NCI-H1417 (cell line): ENCODE results near the gene IL19.

Experiments
- DNase-seq, 3 experiments: peaks; one replicate each; lab custom pipeline; 2025; lab: John Stamatoyannopoulos, UW

The IL19 gene

DNA sequence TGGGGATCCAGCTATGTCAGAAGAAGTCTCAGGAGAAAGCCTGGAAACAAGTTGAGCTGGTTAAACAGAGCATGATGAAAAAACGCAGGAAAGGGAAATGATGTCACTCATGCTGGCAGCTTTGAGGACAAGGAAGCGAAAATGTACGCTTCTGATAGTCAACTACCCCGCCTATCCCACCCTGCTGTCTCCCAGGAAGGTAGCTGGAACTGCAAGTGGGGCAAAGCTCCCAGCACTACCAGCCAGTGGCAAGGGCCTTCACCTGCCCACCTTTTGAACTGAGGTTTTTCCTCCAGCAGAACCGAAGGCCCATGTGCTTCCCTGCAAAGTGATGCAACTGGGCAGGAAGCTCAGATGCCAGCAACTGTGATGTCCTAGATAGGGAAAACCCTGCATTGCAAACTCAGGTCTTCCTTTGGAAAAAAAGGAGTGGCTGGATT is 88.5 kb downstream of the IL19 start:
- DNase-seq = no peak

DNA sequence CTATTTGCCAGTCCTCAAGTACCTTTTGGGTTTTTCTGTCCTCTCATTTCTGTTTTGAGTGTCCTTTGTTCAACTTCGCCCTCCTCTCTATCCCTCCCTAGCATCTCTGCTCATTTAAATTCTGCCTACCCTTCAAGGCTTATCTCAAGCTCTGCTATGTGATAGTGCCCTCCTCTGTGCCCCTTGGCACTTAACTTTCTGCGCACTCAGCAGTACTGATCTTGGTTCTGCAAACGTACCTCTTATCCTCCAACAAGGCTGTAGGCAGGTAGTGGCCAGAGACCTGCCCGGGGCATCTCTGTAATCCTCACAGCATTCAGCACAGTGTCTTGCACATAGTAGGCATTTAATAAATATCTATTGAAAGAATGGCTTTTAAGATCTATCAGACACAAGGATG is 89.6 kb downstream of the IL19 start:
- no peak for DNase-seq

DNA sequence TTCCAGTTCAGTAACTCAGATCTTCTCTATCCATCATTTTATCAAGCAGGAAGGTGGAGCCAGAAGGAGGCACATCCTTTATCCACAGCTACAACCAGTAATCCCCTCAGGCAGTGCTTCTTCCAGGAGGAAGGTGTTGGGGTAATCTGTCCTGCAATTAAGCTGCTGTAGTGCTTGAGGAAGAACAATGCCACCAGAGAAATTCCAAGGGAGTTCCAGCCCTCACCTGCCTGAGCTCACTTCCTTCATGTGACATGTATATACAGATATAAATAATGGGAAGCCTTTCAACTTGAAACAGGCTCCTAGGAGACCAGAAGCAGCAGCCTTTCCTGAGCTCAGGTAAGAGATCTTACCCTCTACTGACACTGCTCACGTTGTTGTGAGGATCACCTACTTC is 92.7 kb downstream of the IL19 start:
- DNase-seq = peak; percentile 21 to 71 (median 33)

DNA sequence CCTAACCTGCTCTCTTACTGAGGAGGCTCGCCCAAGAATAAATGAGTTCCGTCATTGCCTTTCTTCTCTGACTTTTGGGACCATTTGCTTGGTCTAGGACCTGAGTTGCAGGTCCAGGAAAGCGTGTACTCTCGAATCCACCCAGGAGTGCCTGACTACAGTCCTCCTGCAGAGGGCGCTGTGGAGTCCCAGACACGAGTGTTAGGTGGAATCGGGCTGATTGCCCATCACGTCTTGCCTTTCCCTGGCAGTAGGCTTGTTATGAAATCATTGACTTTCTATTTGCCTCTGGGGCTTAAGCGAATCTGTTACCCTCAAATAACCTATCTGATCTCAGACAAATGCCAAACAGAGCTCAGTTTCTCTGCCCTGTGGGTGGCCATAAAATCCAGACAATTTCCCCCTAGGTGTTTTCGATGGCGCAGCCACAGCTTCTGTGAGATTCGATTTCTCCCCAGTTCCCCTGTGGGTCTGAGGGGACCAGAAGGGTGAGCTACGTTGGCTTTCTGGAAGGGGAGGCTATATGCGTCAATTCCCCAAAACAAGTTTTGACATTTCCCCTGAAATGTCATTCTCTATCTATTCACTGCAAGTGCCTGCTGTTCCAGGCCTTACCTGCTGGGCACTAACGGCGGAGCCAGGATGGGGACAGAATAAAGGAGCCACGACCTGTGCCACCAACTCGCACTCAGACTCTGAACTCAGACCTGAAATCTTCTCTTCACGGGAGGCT is 94.5 kb downstream of the IL19 start, which contains the start of gene IL20:
IL20 (plus strand) TSS at position 685 of the 733 bp plus-strand sequence. CDS start 230 bp downstream, outside the sequence.
- peak in 2 of 3 experiments; percentile 56 to 87 for DNase-seq

DNA sequence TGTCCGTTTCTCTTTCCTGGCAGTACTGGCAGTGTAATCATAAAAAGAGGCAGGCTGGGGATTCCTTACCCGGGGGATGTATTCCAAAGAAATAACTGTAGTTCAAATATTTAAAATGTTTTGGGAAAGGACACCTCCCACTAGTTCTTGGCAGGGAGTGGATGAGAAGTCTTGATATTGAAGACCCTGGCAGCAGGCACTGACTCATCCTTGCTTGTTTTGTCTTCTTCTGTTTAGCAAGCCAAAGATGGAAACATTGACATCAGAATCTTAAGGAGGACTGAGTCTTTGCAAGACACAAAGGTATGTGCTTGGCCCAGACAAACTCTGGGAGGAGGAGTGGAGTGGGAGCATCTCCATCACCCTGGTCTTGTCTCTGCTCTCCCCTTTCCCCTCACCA is 95.5 kb downstream of the IL19 start:
- no peak for DNase-seq

DNA sequence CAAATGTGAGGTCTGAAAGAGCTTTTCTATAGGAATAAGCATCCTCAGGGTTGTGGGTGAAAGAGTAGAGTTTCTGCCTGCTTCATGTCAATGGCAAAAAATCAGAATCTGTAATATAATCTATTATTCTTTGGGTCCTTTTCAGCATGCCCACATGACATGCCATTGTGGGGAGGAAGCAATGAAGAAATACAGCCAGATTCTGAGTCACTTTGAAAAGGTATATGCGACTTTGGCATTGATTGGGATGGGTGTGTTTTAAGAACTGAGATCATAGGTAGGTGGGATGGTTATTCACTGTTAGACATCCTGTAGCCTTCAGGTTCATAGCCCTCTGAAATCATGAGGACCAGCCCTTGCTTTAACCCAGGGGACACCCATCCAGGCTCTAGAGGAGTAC is 96.7 kb downstream of the IL19 start:
- no peak for DNase-seq

DNA sequence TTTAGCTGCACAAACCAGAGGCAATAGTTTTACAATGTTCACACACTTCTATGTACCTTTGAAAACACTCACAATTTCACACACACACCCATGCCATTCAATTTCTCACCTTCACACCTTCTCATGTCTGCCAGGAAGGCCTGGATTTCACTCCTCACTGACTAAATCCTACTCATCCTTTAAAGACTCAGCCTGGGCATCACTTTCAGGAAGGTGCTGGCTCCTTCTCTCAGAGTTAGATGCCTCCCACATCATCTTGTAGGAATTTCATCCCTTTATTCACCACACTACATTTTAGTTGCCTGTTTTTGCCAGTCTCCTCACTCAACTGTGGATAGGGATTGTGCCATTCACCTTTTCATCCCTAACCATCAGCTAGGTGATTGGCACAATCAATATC is 97.1 kb downstream of the IL19 start:
- DNase-seq = no peak

DNA sequence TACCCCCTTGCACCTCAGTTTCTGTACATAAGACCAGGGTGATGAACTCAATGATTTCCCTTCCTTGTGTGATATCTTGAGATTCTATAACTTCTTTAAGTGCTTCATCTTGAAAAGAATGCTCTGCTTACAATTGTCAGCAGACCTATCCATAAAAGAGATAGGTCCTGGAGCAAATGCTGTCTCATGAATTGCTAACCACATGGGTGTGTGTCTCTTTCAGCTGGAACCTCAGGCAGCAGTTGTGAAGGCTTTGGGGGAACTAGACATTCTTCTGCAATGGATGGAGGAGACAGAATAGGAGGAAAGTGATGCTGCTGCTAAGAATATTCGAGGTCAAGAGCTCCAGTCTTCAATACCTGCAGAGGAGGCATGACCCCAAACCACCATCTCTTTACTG is 97.7 kb downstream of the IL19 start:
- DNase-seq = no peak

DNA sequence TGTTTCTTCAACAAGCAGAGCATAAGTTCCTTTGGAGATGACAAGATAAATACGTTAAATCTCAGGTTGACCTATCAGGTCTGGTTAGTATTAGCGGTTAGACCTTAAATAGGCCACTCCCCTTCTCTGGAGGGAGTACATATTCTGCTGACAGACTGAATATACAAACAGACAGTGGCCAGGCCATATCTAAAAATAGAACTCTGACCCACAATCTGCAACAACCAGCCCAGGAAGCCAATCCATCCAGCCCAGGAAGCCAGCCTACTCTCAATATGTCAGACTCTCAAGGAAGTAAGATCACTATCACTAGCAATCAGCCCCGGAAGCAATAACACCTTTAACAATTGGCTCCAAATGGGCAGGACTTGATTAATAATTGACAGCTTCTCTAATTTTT is 101.6 kb downstream of the IL19 start:
- DNase-seq = no peak

DNA sequence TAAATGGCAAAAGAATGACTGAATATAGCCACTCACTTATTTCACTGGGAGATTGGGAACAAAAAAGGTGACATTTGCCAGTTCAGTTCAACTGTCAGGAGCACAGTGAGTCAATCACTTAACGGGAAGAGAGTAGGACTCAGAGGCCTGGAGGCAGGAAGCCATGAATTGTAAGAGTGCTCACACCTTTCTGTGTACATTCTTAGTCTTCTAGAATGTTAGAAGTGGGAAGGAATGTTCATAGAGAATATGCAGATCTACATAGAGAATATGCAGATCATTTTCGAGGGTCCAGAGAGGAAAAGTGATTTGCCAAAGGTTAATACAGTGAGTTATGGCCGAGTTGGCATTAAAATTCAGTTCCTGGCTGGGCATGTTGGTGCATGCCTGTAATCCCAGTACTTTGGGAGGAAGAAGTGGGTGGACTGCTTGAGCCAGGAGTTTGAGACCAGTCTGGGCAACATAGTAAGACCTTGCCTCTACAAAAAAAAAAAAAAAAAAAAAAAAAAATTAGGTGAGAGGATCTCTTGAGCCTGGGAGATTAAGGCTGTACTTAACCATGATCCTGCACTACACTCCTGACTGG is 103.1 kb downstream of the IL19 start:
- DNase-seq = no peak

DNA sequence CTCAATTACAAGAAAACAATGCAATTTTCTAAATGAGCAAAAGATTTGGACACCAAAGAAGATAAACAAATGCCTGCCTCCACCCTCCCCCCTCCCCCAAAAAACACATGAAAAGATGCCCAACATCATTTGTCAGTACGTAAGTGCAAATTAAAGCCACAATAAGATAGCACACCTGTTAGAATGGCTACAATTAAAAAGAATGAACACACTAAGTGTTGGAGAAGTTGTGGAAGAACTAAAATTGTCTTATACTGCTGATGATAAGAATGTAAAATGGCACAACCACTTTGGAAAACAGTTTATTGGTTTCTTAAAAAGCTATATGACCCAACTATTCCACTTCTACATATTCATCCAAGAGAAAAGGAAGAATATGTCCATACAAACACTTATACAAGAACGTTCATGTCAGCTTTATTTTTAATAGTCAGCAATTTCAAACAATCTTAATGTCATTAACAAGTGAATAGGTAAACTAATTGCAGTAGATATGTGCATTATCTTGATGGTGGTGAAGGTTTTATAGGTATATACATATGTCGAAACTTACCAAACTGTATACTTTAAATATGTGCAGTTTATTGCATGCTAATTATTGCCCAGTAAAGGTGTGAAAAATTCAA is 105.3 kb downstream of the IL19 start:
- DNase-seq = no peak

DNA sequence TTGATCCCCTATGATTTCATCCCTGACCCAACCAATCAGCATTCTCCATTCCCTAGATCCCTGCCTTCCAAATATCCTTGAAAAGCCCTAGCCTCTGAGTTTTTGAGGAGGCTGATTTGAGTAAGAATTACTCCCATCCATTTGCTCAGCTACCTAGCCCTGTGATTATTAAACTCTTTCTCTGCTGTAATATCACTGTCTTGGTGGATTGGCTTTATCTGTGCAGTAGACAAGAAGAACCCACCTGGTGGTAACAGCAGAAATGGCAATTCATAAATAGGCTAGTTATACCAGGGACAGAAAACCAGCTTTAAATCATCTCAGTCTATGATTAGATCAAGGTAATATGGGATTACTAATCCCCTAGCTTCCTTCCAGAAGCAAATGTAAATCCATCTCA is 107.9 kb downstream of the IL19 start:
- no peak for DNase-seq

DNA sequence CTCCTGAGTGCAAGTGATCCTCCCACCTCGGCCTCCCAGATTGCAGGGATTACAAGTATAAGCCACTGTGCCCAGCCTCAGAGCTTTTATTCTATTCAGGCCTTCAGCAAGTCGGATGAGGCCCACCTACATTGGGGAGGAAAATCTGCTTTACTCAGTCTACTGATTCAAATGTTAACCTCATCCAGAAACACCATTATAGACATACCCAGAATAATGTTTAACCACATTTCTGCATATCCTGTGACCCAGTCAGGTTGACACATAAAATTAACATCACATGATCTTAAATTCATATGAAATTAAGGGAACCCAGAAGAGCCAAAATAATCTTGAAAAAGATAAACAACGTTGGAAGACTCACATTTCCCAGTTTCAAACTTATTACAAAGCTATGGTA is 109.7 kb downstream of the IL19 start:
- DNase-seq = no peak

DNA sequence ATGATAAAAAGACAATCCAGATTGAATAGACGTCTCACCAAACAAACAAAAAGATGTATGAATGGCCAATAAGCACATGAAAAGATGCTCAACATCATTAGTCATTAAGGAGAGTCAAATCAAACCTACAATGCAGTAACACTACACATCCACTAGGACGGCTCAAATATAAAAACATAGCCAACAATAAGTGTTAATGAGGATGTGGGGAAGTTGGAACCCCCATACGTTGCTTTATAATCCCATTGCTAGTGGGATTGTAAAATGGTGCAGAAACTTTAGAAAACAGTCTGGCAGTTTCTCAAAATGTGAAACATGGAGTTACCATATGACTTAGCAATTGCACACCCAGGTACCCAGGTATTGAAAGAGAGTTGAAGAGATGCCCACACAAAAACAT is 112.0 kb downstream of the IL19 start:
- DNase-seq = no peak

DNA sequence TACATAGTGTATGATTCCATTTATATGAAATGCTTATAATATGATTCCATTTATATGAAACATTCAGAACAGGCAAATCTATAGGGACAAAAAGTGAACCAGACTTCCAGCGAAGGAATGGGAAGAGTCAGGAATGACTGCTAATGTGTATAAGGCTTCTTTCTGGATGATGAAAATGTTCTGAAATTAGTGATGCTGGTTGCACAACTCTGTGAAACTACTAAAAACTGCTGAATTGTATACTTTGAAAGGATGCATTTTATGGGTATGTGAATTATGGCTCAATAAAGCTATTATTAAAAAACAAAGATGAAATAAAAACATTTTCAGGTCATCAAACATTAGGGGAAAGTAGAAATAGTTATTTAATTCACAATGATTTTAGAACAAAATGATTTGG is 112.6 kb downstream of the IL19 start:
- DNase-seq = no peak

DNA sequence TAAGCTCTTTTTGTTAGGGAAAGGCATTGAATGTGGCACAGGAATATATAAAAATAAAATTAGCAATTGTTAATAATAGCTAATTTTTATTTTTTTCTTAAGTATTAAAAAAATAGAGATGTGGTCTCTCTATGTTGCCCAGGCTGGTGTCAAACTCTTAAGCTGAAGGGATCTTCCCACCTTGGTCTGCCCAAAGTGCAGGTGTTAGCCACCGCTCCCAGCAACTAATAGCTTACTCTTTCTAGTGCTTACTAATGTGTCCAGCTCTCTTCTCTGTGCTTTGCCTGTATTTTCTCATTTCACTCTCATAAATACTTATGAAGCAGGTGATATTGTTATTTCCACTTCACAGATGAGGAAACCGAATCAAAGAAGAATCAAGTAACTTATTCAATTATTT is 113.3 kb downstream of the IL19 start:
- no peak for DNase-seq

DNA sequence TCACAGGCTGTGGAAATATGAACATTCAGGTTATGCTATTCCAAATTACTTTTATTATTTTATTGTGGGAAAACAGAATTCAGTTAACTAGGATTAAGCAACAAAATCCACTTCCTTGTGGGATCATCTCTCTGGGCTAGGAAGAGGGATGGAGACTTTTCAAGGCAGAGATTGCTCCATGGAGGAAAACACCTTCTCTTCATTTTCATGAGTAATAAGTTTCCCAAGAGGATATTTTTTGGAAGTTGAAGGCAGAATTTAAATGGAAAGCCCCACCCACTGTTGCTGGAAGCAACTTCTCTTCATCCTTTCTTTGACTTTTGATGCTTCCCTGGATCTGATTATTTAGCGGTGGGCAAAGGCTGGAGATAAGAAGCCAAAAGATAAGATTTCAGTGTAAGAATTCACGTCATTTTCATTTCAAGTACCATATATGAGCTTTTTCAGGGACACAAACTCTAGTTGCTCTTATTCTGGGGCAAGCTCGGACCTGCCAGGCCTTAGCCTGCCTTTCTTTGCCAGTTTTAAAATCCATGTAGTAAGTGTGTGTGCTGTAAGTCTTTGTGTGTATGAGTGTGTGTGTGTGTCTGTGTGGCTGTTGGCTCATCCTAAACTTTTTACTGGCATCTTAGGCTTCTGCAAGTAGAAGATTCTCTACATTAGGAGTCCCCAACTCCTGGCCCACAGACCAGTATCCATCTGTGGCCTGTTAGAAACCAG is 114.9 kb downstream of the IL19 start:
- no peak for DNase-seq

DNA sequence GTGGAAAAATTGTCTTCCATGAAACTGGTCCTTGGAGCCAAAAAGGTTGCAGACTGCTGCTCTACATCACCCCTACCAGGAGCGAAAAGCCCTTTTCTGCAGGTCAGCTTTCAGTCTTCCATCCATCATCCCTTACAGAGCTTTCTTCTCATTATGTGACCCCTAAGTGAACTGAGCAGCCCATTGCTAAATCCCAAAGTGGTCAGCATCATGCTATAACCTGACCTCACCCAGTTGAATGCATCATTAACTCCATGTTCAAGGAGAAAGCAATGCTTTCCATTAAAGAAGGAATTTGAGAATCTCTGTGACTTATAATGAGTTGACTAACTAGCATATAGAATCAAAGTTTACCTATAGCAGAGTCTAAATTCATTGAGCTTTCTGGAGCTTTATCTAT is 116.3 kb downstream of the IL19 start:
- DNase-seq = no peak

DNA sequence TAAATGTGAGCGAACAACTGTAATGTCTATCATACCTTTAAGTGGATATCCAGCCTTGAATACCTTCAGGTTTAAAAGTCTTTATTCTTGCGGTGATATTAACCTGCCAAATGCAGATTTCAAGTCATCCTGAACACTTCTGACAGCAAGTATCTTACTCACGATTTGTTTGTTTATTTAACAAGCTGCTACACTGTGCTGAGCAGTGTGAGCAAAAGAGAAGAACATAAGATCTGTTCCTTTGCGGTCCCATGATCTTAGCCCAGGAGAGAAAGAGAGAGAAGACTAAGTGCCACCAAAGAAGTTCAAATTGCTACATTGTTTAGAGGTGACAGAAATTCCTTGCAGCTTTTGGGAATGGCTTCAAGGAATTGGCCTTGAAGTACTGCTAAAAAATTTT is 117.1 kb downstream of the IL19 start:
- DNase-seq = no peak

DNA sequence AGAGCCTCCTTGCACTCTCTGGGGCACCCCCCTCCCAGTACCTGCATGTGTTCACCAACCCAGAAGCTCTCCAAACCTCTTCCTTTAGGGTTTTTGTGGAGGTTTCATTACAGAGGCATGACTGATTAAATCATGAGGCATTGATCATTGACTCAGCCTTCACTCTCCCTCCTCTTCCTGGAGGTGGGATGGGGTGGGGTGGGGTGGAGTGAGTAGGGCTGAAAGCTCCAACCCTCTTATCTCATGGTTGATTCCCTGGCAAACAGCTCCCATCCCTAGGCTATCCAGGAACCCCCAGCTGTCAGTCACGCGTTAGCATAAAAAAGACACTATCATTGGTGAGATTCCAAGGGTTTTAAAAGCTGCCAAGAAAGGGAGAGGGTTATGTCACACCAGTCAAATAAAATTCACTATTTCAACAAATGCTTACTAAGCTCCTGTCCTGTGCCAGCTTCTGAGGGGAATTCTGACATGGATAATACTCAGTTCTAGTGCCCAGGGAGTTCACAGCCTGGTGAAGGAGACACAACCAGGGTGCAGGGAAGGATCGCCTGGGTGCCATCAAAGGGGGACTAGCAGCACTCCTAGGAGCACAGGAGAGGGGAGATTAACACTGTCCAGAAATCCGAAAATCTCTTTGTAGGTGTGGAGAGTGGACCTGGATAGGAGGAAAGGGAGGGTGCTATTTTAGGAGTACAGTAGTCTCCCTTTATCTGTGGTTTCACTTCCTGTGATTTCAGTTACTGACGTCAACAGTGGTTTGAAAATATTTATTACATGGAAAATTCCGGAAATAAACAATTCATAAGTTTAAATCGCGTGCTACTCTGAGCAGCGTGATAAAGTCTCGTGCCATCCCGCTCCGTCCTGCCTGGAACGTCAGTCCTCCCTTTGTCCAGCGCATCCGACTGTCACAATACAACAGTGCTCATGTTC is 119.8 kb downstream of the IL19 start:
- no peak for DNase-seq

DNA sequence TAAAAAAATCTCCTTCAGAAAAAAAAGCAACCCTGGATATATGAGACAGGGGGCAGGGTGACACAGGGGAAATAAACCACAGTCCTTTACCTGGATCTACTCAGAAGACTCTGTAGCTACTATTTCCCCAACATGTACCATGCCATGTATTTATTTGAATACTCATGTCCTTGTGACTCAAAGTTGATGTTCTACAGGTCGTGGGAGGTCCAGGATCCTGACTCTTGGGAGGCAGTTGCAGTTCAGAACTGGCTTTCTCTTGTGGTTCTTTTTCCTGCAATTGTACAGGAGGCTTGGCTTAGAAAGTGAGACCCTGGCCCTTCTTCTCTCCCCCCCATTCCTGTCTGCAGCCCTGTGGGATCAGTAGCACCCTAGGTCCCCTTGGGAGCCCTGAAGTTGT is 120.8 kb downstream of the IL19 start:
- DNase-seq = no peak
